GM12892 (cell line): ENCODE data around the gene THEM4.

ENCODE experiments used
- POLR2A ChIP-seq: IDR thresholded peaks from 2 replicates; pipeline ENCODE4 v1.6.1; 2011; ENCODE audit warnings: low read depth, low read length, control low read depth
- TAF1 ChIP-seq: IDR thresholded peaks from 2 replicates; pipeline ENCODE4 v1.6.1; 2011; ENCODE audit warnings: low read depth, mild to moderate bottlenecking, control low read depth, low read length, borderline replicate concordance

DNA sequence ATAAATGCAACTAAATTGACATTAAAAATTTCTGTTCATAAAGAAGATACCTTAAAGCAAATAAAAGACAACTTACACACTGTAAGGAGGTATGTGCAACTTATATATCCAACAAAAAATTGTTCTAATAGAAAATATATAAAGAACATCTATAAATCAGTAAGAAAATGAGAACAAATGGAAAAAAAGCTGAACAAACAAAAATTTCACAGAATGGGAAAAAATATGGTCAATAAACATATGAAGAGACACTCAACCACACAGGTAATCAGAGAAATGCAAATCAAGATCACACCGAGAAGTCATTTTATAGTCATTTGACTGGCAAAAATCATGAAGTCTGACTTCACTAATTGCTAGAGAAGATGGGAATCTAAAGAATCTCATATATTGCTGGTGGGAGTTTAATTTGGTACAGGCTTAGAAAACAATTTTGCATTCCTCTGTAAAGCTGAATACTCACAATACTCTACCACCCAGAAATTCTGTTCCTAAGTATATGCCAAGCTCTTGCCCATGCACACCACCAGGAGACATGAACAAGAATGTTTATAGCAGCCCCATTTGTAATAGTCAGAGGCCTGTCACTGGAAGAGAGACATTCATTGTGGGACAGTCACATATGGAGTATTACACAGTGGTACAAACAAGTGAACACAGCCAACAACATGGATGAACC lies 33.8 kb downstream of the THEM4 start:
- TF ChIP-seq POLR2A (no peak), TAF1 (no peak)
